Transverse colon (tissue), 4 donors: Measurements from ENCODE around the gene TRIM31. TPM values are rescaled to one million over a fixed set of nuclear protein-coding genes. Genes with fewer than 3 reads are reported as not detected.

Source experiments
- DNase-seq: peaks from one replicate; pipeline ENCODE4 v3.0.0-alpha.2; 2019
- H3K27ac ChIP-seq, 4 donors: fragments of 200-600 bp; sonication (generic); 2 replicates each; pipeline ENCODE4 v1.5.1; 2016 to 2018; ENCODE audit warnings: inconsistent platforms in 4 of 4
- H3K27me3 ChIP-seq: fragments of 200-600 bp; sonication (generic); 2 replicates; pipeline ENCODE4 v1.5.1; 2017; ENCODE audit warnings: inconsistent platforms
- H3K36me3 ChIP-seq, 4 donors: fragments of 200-600 bp; sonication (generic); 2 replicates each; pipeline ENCODE4 v1.5.1; 2017 to 2019; ENCODE audit warnings: inconsistent platforms in 4 of 4
- H3K4me1 ChIP-seq, 4 donors: fragments of 200-600 bp; sonication (generic); 2 replicates each; pipeline ENCODE4 v1.5.1; 2017 to 2020; ENCODE audit warnings: inconsistent platforms in 4 of 4
- H3K4me3 ChIP-seq, 4 donors: fragments of 200-600 bp; sonication (generic); 1 replicate in 1 of 4; 2 replicates in 3 of 4; pipeline versions ENCODE4 v1.5.1 to v1.6.1; 2017 to 2019; ENCODE audit warnings: inconsistent platforms in 4 of 4
- H3K9me3 ChIP-seq, 2 donors: fragments of 200-600 bp; sonication (generic); 2 replicates each; pipeline ENCODE4 v1.5.1; 2017 to 2019; ENCODE audit warnings: inconsistent platforms in 2 of 2
- CTCF ChIP-seq, 5 experiments: fragments of 200-600 bp in 3 of 5; fragments of 450-650 bp in 2 of 5; sonication (generic) in 3 of 5; IDR thresholded peaks; 1 replicate in 2 of 5; 2 replicates in 3 of 5; pipeline ENCODE4 v1.5.1; 2016 to 2017; ENCODE audit warnings: antibody characterized with exemption in 5 of 5, inconsistent platforms in 3 of 5, mild to moderate bottlenecking in 2 of 5, moderate library complexity in 1 of 5
- EP300 ChIP-seq: sonication (generic); formaldehyde crosslinking; IDR thresholded peaks from one replicate; pipeline ENCODE4 v1.6.1; 2017; ENCODE audit warnings: antibody characterized with exemption, low read depth
- POLR2A ChIP-seq: fragments of 450-650 bp; IDR thresholded peaks from one replicate; pipeline ENCODE4 v1.6.1; 2016; ENCODE audit warnings: antibody characterized with exemption, mild to moderate bottlenecking, moderate library complexity
- POLR2AphosphoS5 ChIP-seq, 3 donors: sonication (generic); formaldehyde crosslinking; IDR thresholded peaks; one replicate each; pipeline ENCODE4 v1.6.1; 2016; ENCODE audit warnings: antibody characterized with exemption in 3 of 3
- WGBS, 2 donors: methylation state at CpG; one replicate each; pipeline ENCODE4 v1.1.5; 2018; ENCODE audit warnings: low coverage in 1 of 2; 5-methylcytosine and 5-hydroxymethylcytosine counted together
- in situ Hi-C, 4 donors: fragments of 200-750 bp; cut with MboI; loops; one replicate each; pipeline versions ENCODE4 v1.15.0 to v1.15.1; 2017; ENCODE audit warnings: low sequenced_read_pairs in 3 of 4, low pct_ligation_motif_present in 1 of 4, low pct_unique_long_range_greater_than_20kb in 1 of 4
- intact Hi-C: fragments of 100-400 bp; cut with DNase I; formaldehyde crosslinking; loops from one replicate; pipeline ENCODE4 v1.15.1; 2023; ENCODE audit warnings: low total_unique reads
- total RNA-seq, 4 donors: library from RNA; depleted of rRNA; stranded (reverse); fragments of >200 nt; gene quantifications; one replicate each; pipeline ENCODE4 v1.1.0, GENCODE V29; 2016

TRIM31 gene
- 100 to 1,000 TPM in 2 of 4 donors, 10 to 100 TPM in 1, 1 to 10 TPM in 1; 3.4 to 221 (median 151) TPM for total RNA-seq

GRCh38 chr6:30113003-30113759 lies at the start of gene TRIM31:
Gene TRIM31 (minus strand): TSS chr6:30113090. CDS start chr6:30112805, 285 bp downstream.
- WGBS, 2 donors, result 40 to 49% methylated on average over 3 of the region's 3 CpGs
- no peak for DNase-seq

GRCh38 chr6:30162265-30163089 lies 49.6 kb upstream of the TRIM31 start:
- no peaks in the 10 kb centered on the region for H3K9me3 ChIP-seq
- intact Hi-C loops (no loop called here), in situ Hi-C loops (no loop called here)
- H3K27ac ChIP-seq, result peak overlapping the region; percentile 87 to 93 (median 89)
- no peak for TF ChIP-seq CTCF (IDR thresholded peaks at IDR 0.05)
- no peak for TF ChIP-seq POLR2A
- no peaks in the 10 kb centered on the region for H3K27me3 ChIP-seq
- peak overlapping the region in 2 of 4 donors; percentile 40 to 58 for H3K4me3 ChIP-seq
- 44 to 52% methylated on average over 9 to 12 of the region's 12 CpGs for WGBS, 2 donors
- no peaks in the 10 kb centered on the region for H3K36me3 ChIP-seq
- no peak for DNase-seq
- peaks cover 0 to 8% (median 4%) of the 10 kb centered on the region in 4 donors for H3K4me1 ChIP-seq

More at GRCh38 chr6:30113003-30113759, at the start of gene TRIM31:
- no peaks in the 10 kb centered on the region for H3K36me3 ChIP-seq
- H3K27ac ChIP-seq, result peak within 1 kb of the TSS; percentile 52 to 75 (median 58)
- in situ Hi-C loops (no loop called here), intact Hi-C loops (no loop called here)
- H3K4me3 ChIP-seq, result peak within 1 kb of the TSS in 2 of 4 donors; percentile 18 to 42
- peaks cover 0 to 19% (median 14%) of the 10 kb centered on the region in 4 donors for H3K4me1 ChIP-seq
- H3K9me3 ChIP-seq, result no peaks in the 10 kb centered on the region
- H3K27me3 ChIP-seq, result peaks cover 34% of the 10 kb centered on the region
- no peak for TF ChIP-seq EP300
- peak; percentile 75 for TF ChIP-seq POLR2A
- peak in 2 of 3 donors; percentile 78 to 87 for TF ChIP-seq POLR2AphosphoS5 (IDR thresholded peaks at IDR 0.05)

- in situ Hi-C loops (no loop called here), intact Hi-C loops (no loop called here)
- TF ChIP-seq POLR2A (no peak), POLR2AphosphoS5 (IDR thresholded peaks at IDR 0.05) (no peak), CTCF (IDR thresholded peaks at IDR 0.05) (no peak), EP300 (no peak)
- Histone ChIP-seq H3K9me3 (no peaks in the 10 kb centered on the region), H3K27ac (no peak within 1 kb of the TSS), H3K36me3 (no peaks in the 10 kb centered on the region), H3K27me3 (no peaks in the 10 kb centered on the region), H3K4me3 (no peak within 1 kb of the TSS), H3K4me1 (peaks cover 0 to 17% (median 14%) of the 10 kb centered on the region in 4 donors)
- 84 to 100% methylated on average over 2 to 4 of the region's 4 CpGs for WGBS, 2 donors
- no peak for DNase-seq
Measured at GRCh38 chr6:30160785-30161531, 48.1 kb upstream of the TRIM31 start, which contains the start of gene TRIM10. Gene TRIM10 (minus strand): TSS chr6:30161211. CDS start chr6:30160858, 353 bp downstream.

GRCh38 chr6:30160008-30160784 lies 47.3 kb upstream of the TRIM31 start:
- H3K4me1 ChIP-seq, result peaks cover 0 to 24% (median 20%) of the 10 kb centered on the region in 4 donors
- 88 to 94% methylated on average over 5 to 17 of the region's 17 CpGs for WGBS, 2 donors
- no peaks in the 10 kb centered on the region for H3K36me3 ChIP-seq
- H3K27me3 ChIP-seq, result no peaks in the 10 kb centered on the region
- DNase-seq, result no peak
- H3K4me3 ChIP-seq, result no peak overlapping the region
- intact Hi-C loops, result no loop called here
- no peak for TF ChIP-seq POLR2AphosphoS5 (IDR thresholded peaks at IDR 0.05)
- no peaks in the 10 kb centered on the region for H3K9me3 ChIP-seq
- H3K27ac ChIP-seq, result no peak overlapping the region
- in situ Hi-C loops, result no loop called here
